HCT116 (cell line): ENCODE results near the gene LRRC70.

ENCODE experiments used
- EGR1 ChIP-seq: IDR thresholded peaks from 2 replicates; pipeline ENCODE4 v1.6.1; 2012; ENCODE audit warnings: low read depth
- EZH2 ChIP-seq: fragments of 200-600 bp; sonication (generic); IDR thresholded peaks from 2 replicates; pipeline ENCODE4 v1.6.1; 2017; ENCODE audit warnings: antibody characterized with exemption, mixed run types
- EZH2phosphoT487 ChIP-seq: fragments of 200-600 bp; IDR thresholded peaks from 2 replicates; pipeline ENCODE4 v1.6.1; 2018; ENCODE audit warnings: antibody characterized with exemption, borderline replicate concordance
- JUND ChIP-seq: IDR thresholded peaks from 2 replicates; pipeline ENCODE4 v1.6.1; 2012
- POLR2A ChIP-seq: IDR thresholded peaks from 2 replicates; pipeline ENCODE4 v1.7.0; 2011; ENCODE audit warnings: borderline replicate concordance; ENCODE audit not compliant: insufficient read depth, insufficient read length; ENCODE audit errors: extremely low read depth
- POLR2AphosphoS5 ChIP-seq: IDR thresholded peaks from 2 replicates; pipeline ENCODE4 v1.6.1; 2011; ENCODE audit warnings: mild to moderate bottlenecking, low read depth, low read length, moderate library complexity
- SRF ChIP-seq: IDR thresholded peaks from 2 replicates; pipeline ENCODE4 v1.6.1; 2012; ENCODE audit warnings: low read depth
- TF ChIP-seq, protein P1 (sequence below), 3 experiments: fragments of 200-600 bp in 1 of 3; sonication (generic) in 1 of 3; IDR thresholded peaks in 2 of 3; conservative IDR thresholded peaks in 1 of 3; 2 replicates each; pipeline ENCODE4 v1.5.1; 2012 to 2017; ENCODE audit warnings: low read depth in 2 of 3, low read length in 2 of 3, antibody characterized with exemption in 1 of 3, borderline replicate concordance in 1 of 3, control low read depth in 1 of 3, mild to moderate bottlenecking in 1 of 3, mixed read lengths in 1 of 3, mixed run types in 1 of 3, moderate library complexity in 1 of 3; ENCODE audit not compliant: insufficient read depth in 1 of 3
- TF ChIP-seq, protein P2 (sequence below): IDR thresholded peaks from 2 replicates; pipeline ENCODE4 v1.6.1; 2012
- TF ChIP-seq, protein P3 (sequence below): IDR thresholded peaks from 2 replicates; pipeline ENCODE4 v1.6.1; 2012; ENCODE audit warnings: low read depth
- TF ChIP-seq, protein P4 (sequence below): IDR thresholded peaks from 2 replicates; pipeline ENCODE4 v1.6.1; 2012

DNA sequence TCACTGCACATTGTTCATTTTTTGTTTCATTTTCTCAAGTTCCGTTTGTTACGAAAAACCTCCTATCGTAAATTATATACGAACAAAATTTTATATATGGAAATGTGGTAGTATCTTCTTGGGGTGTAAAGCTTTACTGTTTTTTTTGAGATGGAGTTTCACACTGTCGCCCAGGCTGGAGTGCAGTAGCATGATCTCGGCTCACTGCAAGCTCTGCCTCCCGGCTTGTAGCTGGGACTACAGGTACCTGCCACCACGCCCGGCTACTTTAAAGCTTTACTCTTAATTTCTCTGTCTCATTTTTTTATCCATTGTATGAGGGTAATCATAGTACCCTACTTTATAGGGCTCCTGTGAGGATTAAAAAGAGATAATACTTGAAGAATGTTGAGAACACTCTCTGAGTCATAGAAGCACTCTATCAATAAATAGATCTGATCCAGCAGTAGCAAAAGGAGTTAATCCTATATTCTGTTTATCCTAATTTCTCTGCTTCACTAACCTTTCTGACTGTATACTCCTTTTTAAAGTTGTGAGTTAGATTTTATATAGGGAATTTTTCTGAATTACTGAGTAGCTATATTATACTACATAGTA lies 5.6 kb upstream of the LRRC70 start:
- TF ChIP-seq, protein P1, sequence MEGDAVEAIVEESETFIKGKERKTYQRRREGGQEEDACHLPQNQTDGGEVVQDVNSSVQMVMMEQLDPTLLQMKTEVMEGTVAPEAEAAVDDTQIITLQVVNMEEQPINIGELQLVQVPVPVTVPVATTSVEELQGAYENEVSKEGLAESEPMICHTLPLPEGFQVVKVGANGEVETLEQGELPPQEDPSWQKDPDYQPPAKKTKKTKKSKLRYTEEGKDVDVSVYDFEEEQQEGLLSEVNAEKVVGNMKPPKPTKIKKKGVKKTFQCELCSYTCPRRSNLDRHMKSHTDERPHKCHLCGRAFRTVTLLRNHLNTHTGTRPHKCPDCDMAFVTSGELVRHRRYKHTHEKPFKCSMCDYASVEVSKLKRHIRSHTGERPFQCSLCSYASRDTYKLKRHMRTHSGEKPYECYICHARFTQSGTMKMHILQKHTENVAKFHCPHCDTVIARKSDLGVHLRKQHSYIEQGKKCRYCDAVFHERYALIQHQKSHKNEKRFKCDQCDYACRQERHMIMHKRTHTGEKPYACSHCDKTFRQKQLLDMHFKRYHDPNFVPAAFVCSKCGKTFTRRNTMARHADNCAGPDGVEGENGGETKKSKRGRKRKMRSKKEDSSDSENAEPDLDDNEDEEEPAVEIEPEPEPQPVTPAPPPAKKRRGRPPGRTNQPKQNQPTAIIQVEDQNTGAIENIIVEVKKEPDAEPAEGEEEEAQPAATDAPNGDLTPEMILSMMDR (IDR thresholded peaks at IDR 0.05 in 2 of 3, conservative IDR thresholded peaks at IDR 0.05 in 1 of 3; ENCODE audit: borderline replicate concordance in 1 of 3, insufficient read depth in 1 of 3, low read depth in 2 of 3, low read length in 2 of 3): no peak
- TF ChIP-seq POLR2AphosphoS5 (no peak), EZH2 (no peak), JUND (no peak), EGR1 (no peak), EZH2phosphoT487 (no peak), POLR2A (no peak), SRF (no peak)
- TF ChIP-seq, protein P2, sequence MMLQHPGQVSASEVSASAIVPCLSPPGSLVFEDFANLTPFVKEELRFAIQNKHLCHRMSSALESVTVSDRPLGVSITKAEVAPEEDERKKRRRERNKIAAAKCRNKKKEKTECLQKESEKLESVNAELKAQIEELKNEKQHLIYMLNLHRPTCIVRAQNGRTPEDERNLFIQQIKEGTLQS: no peak
- TF ChIP-seq, protein P3, sequence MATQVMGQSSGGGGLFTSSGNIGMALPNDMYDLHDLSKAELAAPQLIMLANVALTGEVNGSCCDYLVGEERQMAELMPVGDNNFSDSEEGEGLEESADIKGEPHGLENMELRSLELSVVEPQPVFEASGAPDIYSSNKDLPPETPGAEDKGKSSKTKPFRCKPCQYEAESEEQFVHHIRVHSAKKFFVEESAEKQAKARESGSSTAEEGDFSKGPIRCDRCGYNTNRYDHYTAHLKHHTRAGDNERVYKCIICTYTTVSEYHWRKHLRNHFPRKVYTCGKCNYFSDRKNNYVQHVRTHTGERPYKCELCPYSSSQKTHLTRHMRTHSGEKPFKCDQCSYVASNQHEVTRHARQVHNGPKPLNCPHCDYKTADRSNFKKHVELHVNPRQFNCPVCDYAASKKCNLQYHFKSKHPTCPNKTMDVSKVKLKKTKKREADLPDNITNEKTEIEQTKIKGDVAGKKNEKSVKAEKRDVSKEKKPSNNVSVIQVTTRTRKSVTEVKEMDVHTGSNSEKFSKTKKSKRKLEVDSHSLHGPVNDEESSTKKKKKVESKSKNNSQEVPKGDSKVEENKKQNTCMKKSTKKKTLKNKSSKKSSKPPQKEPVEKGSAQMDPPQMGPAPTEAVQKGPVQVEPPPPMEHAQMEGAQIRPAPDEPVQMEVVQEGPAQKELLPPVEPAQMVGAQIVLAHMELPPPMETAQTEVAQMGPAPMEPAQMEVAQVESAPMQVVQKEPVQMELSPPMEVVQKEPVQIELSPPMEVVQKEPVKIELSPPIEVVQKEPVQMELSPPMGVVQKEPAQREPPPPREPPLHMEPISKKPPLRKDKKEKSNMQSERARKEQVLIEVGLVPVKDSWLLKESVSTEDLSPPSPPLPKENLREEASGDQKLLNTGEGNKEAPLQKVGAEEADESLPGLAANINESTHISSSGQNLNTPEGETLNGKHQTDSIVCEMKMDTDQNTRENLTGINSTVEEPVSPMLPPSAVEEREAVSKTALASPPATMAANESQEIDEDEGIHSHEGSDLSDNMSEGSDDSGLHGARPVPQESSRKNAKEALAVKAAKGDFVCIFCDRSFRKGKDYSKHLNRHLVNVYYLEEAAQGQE: no peak
- TF ChIP-seq, protein P4, sequence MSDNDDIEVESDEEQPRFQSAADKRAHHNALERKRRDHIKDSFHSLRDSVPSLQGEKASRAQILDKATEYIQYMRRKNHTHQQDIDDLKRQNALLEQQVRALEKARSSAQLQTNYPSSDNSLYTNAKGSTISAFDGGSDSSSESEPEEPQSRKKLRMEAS: no peak
